ENCODE measurements around the gene ERGIC1. TPM values are rescaled to one million over a fixed set of nuclear protein-coding genes. Genes with fewer than 3 reads are reported as not detected.

Gene ERGIC1
- total RNA-seq, 1 donor, result 109 TPM

GRCh38 chr5:172971482-172971881 is 137.4 kb downstream of the ERGIC1 start:
- DNase-seq (ENCODE audit: insufficient read length, low spot score, missing footprints), result no peak
- H3K9me3 ChIP-seq (ENCODE audit: low read depth, low read length), result no peaks in the 10 kb centered on the region
- H4K20me1 ChIP-seq (ENCODE audit: insufficient read depth, low read length), result no peaks in the 10 kb centered on the region
- H3K27me3 ChIP-seq (ENCODE audit: insufficient read depth, low read length), result no peaks in the 10 kb centered on the region
- peaks cover 2% of the 10 kb centered on the region for H3K79me2 ChIP-seq (ENCODE audit: insufficient read depth, low read length)
- no peak overlapping the region for H2AFZ ChIP-seq (ENCODE audit: low read length)
- H3K4me2 ChIP-seq (ENCODE audit: insufficient read depth, low read length), result no peak overlapping the region
- no peak overlapping the region for H3K27ac ChIP-seq (ENCODE audit: low read depth, low read length)
- no peak for TF ChIP-seq CTCF (IDR thresholded peaks at IDR 0.05; ENCODE audit: extremely low read depth, low read depth, low read length)
- H3K36me3 ChIP-seq (ENCODE audit: insufficient read depth, low read length), result peaks cover 25% of the 10 kb centered on the region
- peaks cover 19% of the 10 kb centered on the region for H3K4me1 ChIP-seq (ENCODE audit: insufficient read depth, low read length)
- no peak overlapping the region for H3K4me3 ChIP-seq (ENCODE audit: insufficient read depth, low read length)

- Histone ChIP-seq H3K79me2 (ENCODE audit: insufficient read depth, low read length) (no peaks in the 10 kb centered on the region), H3K4me3 (ENCODE audit: insufficient read depth, low read length) (no peak overlapping the region)
Observed at GRCh38 chr5:172972552-172972951, 138.5 kb downstream of the ERGIC1 start.

DNA sequence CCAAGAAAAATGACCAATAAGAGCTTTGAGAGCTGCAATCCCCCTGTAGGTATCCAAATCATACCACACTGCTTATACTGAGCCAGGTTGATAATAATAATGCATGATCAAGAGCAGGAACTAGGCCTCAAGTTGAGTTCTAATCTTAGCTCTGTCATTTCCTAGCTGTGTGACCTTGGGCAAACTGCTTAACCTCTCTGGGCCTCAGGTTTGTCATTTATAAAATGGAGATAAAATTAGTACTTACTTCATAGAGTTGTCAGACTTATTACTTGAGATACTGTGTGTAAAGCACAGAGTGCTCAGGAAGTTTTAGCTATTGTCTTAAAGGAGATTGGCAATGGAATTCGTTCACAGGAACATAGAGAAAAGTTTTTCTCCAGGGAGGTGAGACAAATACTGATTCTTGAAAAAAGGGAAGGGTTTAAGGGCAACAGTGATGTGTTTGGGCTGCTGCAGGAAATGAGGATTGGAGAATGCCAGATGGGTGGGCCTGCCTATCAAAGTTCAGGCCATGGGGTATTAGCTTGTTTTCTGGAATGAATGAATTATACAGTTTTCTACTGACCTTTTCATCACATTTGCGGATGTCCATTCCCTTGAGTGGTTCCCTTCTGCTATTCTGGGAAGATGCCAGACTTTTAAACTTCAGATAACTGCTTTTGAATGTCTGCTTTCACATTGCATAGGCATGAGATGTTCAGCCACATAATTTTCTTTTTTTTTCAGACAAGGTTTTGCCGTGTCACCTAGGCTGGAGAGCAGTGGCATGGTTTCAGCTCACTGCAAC is 139.3 kb downstream of the ERGIC1 start:
- no peak for TF ChIP-seq CTCF (IDR thresholded peaks at IDR 0.05; ENCODE audit: extremely low read depth, low read depth, low read length)
- no peak for DNase-seq (ENCODE audit: insufficient read length, low spot score, missing footprints)
- H3K36me3 ChIP-seq (ENCODE audit: insufficient read depth, low read length), result peaks cover 16% of the 10 kb centered on the region
- no peaks in the 10 kb centered on the region for H4K20me1 ChIP-seq (ENCODE audit: insufficient read depth, low read length)
- H3K79me2 ChIP-seq (ENCODE audit: insufficient read depth, low read length), result no peaks in the 10 kb centered on the region
- H3K4me3 ChIP-seq (ENCODE audit: insufficient read depth, low read length), result no peak overlapping the region
- H3K9me3 ChIP-seq (ENCODE audit: low read depth, low read length), result no peaks in the 10 kb centered on the region
- no peak overlapping the region for H2AFZ ChIP-seq (ENCODE audit: low read length)
- peak overlapping the region; percentile 79 for H3K27ac ChIP-seq (ENCODE audit: low read depth, low read length)
- H3K27me3 ChIP-seq (ENCODE audit: insufficient read depth, low read length), result no peaks in the 10 kb centered on the region
- H3K4me2 ChIP-seq (ENCODE audit: insufficient read depth, low read length), result no peak overlapping the region
- peaks cover 19% of the 10 kb centered on the region for H3K4me1 ChIP-seq (ENCODE audit: insufficient read depth, low read length)

More at GRCh38 chr5:172972552-172972951, 138.5 kb downstream of the ERGIC1 start:
- peaks cover 19% of the 10 kb centered on the region for H3K4me1 ChIP-seq (ENCODE audit: insufficient read depth, low read length)
- no peaks in the 10 kb centered on the region for H3K27me3 ChIP-seq (ENCODE audit: insufficient read depth, low read length)
- no peak overlapping the region for H2AFZ ChIP-seq (ENCODE audit: low read length)
- H3K4me2 ChIP-seq (ENCODE audit: insufficient read depth, low read length), result no peak overlapping the region
- H3K27ac ChIP-seq (ENCODE audit: low read depth, low read length), result peak overlapping the region; percentile 79
- no peaks in the 10 kb centered on the region for H3K9me3 ChIP-seq (ENCODE audit: low read depth, low read length)
- DNase-seq (ENCODE audit: insufficient read length, low spot score, missing footprints), result no peak
- TF ChIP-seq CTCF (IDR thresholded peaks at IDR 0.05; ENCODE audit: extremely low read depth, low read depth, low read length), result no peak
- H4K20me1 ChIP-seq (ENCODE audit: insufficient read depth, low read length), result no peaks in the 10 kb centered on the region
- H3K36me3 ChIP-seq (ENCODE audit: insufficient read depth, low read length), result peaks cover 22% of the 10 kb centered on the region

- no peaks in the 10 kb centered on the region for H3K27me3 ChIP-seq (ENCODE audit: insufficient read depth, low read length)
- DNase-seq (ENCODE audit: insufficient read length, low spot score, missing footprints), result no peak
- H3K9me3 ChIP-seq (ENCODE audit: low read depth, low read length), result no peaks in the 10 kb centered on the region
- H3K79me2 ChIP-seq (ENCODE audit: insufficient read depth, low read length), result no peaks in the 10 kb centered on the region
- H3K4me1 ChIP-seq (ENCODE audit: insufficient read depth, low read length), result peaks cover 19% of the 10 kb centered on the region
- H3K36me3 ChIP-seq (ENCODE audit: insufficient read depth, low read length), result peaks cover 13% of the 10 kb centered on the region
- no peaks in the 10 kb centered on the region for H4K20me1 ChIP-seq (ENCODE audit: insufficient read depth, low read length)
- no peak overlapping the region for H2AFZ ChIP-seq (ENCODE audit: low read length)
- H3K4me2 ChIP-seq (ENCODE audit: insufficient read depth, low read length), result no peak overlapping the region
- H3K27ac ChIP-seq (ENCODE audit: low read depth, low read length), result peak overlapping the region; percentile 79
- no peak overlapping the region for H3K4me3 ChIP-seq (ENCODE audit: insufficient read depth, low read length)
- TF ChIP-seq CTCF (IDR thresholded peaks at IDR 0.05; ENCODE audit: extremely low read depth, low read depth, low read length), result no peak
Observed at GRCh38 chr5:172973931-172974330, 139.9 kb downstream of the ERGIC1 start.

Data from osteoblast (primary cell).